ENCODE data around the gene AGAP2. TPM values are rescaled to one million over a fixed set of nuclear protein-coding genes. Genes with fewer than 3 reads are reported as not detected.

The AGAP2 gene
- total and polyA plus RNA-seq, 2 donors (not counting 1 experiment from before 2014, with no cell fraction given): 22.2 to 27.0 TPM

DNA sequence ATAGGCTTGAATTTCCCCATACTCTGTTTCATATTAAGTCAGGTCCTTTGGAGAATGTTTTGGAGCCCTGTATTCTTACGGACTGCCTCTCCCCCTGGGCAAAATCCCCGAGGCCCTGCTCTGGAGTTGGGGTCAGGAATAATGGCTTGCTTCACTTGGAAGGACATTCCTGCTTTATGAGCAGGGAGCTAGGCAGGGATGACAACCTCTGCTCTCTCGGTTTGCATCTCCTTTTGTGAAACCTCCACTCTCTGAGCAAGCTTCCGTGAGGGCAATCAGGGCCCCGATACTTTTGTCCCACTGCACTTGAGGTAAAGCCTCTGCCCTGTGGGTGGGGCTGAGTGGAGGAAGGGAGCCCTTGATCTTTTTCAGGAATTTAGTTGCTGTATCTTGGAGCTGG lies 25.3 kb downstream of the AGAP2 start:
- ChIA-PET CTCF (interaction anchor here (0.7 kb wide), 1 partner anchor 22 kb away, joined by 4 read pairs; no protein-coding TSS in a partner anchor), POLR2A (no interaction called here)
- no peak overlapping the region for H3K27ac ChIP-seq (ENCODE audit: low read length in 2 of 2)
- no peak overlapping the region for H3K4me3 ChIP-seq (ENCODE audit: control extremely low read depth in 1 of 5, extremely low read depth in 1 of 5, insufficient read depth in 1 of 5, low read depth in 2 of 5, low read length in 4 of 5)
- no peaks in the 10 kb centered on the region for H3K9me3 ChIP-seq (ENCODE audit: control extremely low read depth in 1 of 3, control insufficient read depth in 2 of 3, insufficient read depth in 1 of 3, low read length in 2 of 3)
- H2AFZ ChIP-seq (ENCODE audit: insufficient read depth, low read depth, low read length, poor library complexity, severe bottlenecking): no peak overlapping the region
- no peaks in the 10 kb centered on the region for H3K27me3 ChIP-seq (replicated peaks in 1 of 4; ENCODE audit: control extremely low read depth in 1 of 4, control insufficient read depth in 3 of 4, insufficient read depth in 4 of 4, low read length in 3 of 4)
- no peak overlapping the region for H3K4me2 ChIP-seq (replicated peaks; ENCODE audit: low read depth, low read length, poor library complexity, severe bottlenecking)
- H3K4me1 ChIP-seq (ENCODE audit: control insufficient read depth in 2 of 2, insufficient read depth in 2 of 2, low read length in 2 of 2): peaks cover 13 to 19% of the 10 kb centered on the region in 2 donors
- H3K79me2 ChIP-seq (ENCODE audit: control insufficient read depth, insufficient read depth, low read length): peaks cover 15% of the 10 kb centered on the region
- peaks cover 3 to 43% of the 10 kb centered on the region in 2 experiments for H3K36me3 ChIP-seq (replicated peaks in 1 of 2; ENCODE audit: control extremely low read depth in 1 of 2, control insufficient read depth in 1 of 2, extremely low read depth in 1 of 2, insufficient read depth in 2 of 2, low read length in 1 of 2)
- H3K9me3 Mint-ChIP-seq (ENCODE audit: insufficient read depth): no peaks in the 10 kb centered on the region
- H3K4me3 Mint-ChIP-seq: no peak overlapping the region
- H3K9ac ChIP-seq (ENCODE audit: low read length): no peak overlapping the region
- intact Hi-C loops (cut with micrococcal nuclease): no loop called here
- no peak for TF ChIP-seq CTCF (IDR thresholded peaks at IDR 0.05)
- no peak for TF ChIP-seq EZH2 (IDR thresholded peaks at IDR 0.05; ENCODE audit: borderline replicate concordance, insufficient read depth, low read depth, low read length, poor library complexity, severe bottlenecking)
- H3K4me1 Mint-ChIP-seq: peaks cover 12% of the 10 kb centered on the region
- peaks cover 38% of the 10 kb centered on the region for H4K20me1 ChIP-seq (ENCODE audit: control insufficient read depth, insufficient read depth, low read length, poor library complexity, severe bottlenecking)
- no peaks in the 10 kb centered on the region for H3K27me3 Mint-ChIP-seq
- ATAC-seq (ENCODE audit: low read depth) (no peak), DNase-seq (no peak)
- no peak overlapping the region for H3K27ac Mint-ChIP-seq
- WGBS (ENCODE audit: insufficient coverage): 100% methylated on average over 2 of the region's 5 CpGs

DNA sequence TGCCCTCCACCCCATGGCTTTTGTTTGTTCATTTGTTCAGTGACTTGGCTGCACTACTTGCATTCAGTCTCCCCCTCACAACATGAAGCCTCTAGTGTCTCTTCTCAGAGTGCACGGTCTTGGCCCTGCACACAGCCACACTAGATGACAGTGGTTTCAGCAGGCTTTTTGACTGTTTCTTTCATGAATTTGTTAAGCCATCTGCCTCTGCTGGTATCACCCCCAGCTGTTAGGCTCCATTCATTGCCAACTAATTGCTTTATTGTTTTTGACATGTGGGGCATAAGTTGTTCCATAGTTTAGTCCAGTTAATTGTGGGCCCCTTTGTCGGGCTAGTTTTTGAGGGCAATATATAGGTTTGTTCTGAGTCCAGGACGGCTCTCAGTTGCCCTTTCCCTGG lies 25.8 kb downstream of the AGAP2 start:
- no peak overlapping the region for H3K4me3 ChIP-seq (ENCODE audit: control extremely low read depth in 1 of 5, extremely low read depth in 1 of 5, insufficient read depth in 1 of 5, low read depth in 2 of 5, low read length in 4 of 5)
- intact Hi-C loops (cut with micrococcal nuclease): no loop called here
- H3K79me2 ChIP-seq (ENCODE audit: control insufficient read depth, insufficient read depth, low read length): peaks cover 15% of the 10 kb centered on the region
- H3K4me1 ChIP-seq (ENCODE audit: control insufficient read depth in 2 of 2, insufficient read depth in 2 of 2, low read length in 2 of 2): peaks cover 13 to 19% of the 10 kb centered on the region in 2 donors
- CTCF ChIA-PET: no interaction called here
- H3K9ac ChIP-seq (ENCODE audit: low read length): no peak overlapping the region
- Mint-ChIP-seq H3K27me3 (no peaks in the 10 kb centered on the region), H3K27ac (no peak overlapping the region), H3K4me1 (peaks cover 12% of the 10 kb centered on the region), H3K4me3 (no peak overlapping the region), H3K9me3 (ENCODE audit: insufficient read depth) (no peaks in the 10 kb centered on the region)
- DNase-seq (no peak), ATAC-seq (ENCODE audit: low read depth) (no peak)
- POLR2A ChIA-PET: no interaction called here
- TF ChIP-seq CTCF (IDR thresholded peaks at IDR 0.05): no peak
- TF ChIP-seq EZH2 (IDR thresholded peaks at IDR 0.05; ENCODE audit: borderline replicate concordance, insufficient read depth, low read depth, low read length, poor library complexity, severe bottlenecking): no peak
- peaks cover 33% of the 10 kb centered on the region for H4K20me1 ChIP-seq (ENCODE audit: control insufficient read depth, insufficient read depth, low read length, poor library complexity, severe bottlenecking)
- H2AFZ ChIP-seq (ENCODE audit: insufficient read depth, low read depth, low read length, poor library complexity, severe bottlenecking): no peak overlapping the region
- H3K36me3 ChIP-seq (replicated peaks in 1 of 2; ENCODE audit: control extremely low read depth in 1 of 2, control insufficient read depth in 1 of 2, extremely low read depth in 1 of 2, insufficient read depth in 2 of 2, low read length in 1 of 2): peaks cover 3 to 38% of the 10 kb centered on the region in 2 experiments
- no peak overlapping the region for H3K27ac ChIP-seq (ENCODE audit: low read length in 2 of 2)
- no peaks in the 10 kb centered on the region for H3K27me3 ChIP-seq (replicated peaks in 1 of 4; ENCODE audit: control extremely low read depth in 1 of 4, control insufficient read depth in 3 of 4, insufficient read depth in 4 of 4, low read length in 3 of 4)
- 100% methylated on average over 1 of the region's 3 CpGs for WGBS (ENCODE audit: insufficient coverage)
- H3K9me3 ChIP-seq (ENCODE audit: control extremely low read depth in 1 of 3, control insufficient read depth in 2 of 3, insufficient read depth in 1 of 3, low read length in 2 of 3): no peaks in the 10 kb centered on the region
- H3K4me2 ChIP-seq (replicated peaks; ENCODE audit: low read depth, low read length, poor library complexity, severe bottlenecking): no peak overlapping the region
